PC-9 (cell line): ENCODE results near the gene LINC00305.

ENCODE experiments used
- EZH2 ChIP-seq: fragments of 200-600 bp; sonication (generic); IDR thresholded peaks from 2 replicates; pipeline ENCODE4 v1.8.0; 2017; ENCODE audit warnings: antibody characterized with exemption, low read depth
- TF ChIP-seq, protein P1 (sequence below): fragments of 200-600 bp; sonication (generic); conservative IDR thresholded peaks from 2 replicates; pipeline ENCODE4 v1.6.1; 2017; ENCODE audit warnings: mixed run types, antibody characterized with exemption, mild to moderate bottlenecking, moderate library complexity

DNA sequence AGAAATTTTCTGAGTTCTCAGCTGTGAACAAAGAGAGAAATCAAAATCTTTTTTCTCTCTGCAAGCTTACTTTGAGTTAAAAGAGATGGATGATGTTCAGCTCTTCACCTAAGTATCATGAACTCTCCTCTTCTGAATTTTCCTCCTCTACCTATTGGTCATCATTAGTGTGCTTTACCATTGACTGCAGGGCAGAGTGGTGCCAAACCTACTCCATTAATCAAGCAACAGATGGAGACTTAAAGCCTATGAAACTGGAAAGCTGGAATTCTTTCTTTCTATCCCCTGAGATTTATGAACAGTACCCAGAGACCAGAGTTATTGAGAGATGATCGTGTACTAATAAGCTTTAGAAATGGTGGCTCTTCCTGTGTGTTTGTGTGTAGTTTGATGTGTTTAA lies 31.3 kb upstream of the LINC00305 start:
- TF ChIP-seq, protein P1, sequence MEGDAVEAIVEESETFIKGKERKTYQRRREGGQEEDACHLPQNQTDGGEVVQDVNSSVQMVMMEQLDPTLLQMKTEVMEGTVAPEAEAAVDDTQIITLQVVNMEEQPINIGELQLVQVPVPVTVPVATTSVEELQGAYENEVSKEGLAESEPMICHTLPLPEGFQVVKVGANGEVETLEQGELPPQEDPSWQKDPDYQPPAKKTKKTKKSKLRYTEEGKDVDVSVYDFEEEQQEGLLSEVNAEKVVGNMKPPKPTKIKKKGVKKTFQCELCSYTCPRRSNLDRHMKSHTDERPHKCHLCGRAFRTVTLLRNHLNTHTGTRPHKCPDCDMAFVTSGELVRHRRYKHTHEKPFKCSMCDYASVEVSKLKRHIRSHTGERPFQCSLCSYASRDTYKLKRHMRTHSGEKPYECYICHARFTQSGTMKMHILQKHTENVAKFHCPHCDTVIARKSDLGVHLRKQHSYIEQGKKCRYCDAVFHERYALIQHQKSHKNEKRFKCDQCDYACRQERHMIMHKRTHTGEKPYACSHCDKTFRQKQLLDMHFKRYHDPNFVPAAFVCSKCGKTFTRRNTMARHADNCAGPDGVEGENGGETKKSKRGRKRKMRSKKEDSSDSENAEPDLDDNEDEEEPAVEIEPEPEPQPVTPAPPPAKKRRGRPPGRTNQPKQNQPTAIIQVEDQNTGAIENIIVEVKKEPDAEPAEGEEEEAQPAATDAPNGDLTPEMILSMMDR = no peak
- no peak for TF ChIP-seq EZH2
